GM18502 (cell line): Measurements from ENCODE around the gene FAM151A.

ENCODE experiments used
- ATAC-seq: cut with Tn5 transposase; IDR thresholded peaks from one replicate; pipeline ENCODE4 v1.9.1; 2021; ENCODE audit warnings: mild to moderate bottlenecking; ENCODE audit not compliant: unreplicated experiment, poor library complexity

Gene FAM151A

DNA sequence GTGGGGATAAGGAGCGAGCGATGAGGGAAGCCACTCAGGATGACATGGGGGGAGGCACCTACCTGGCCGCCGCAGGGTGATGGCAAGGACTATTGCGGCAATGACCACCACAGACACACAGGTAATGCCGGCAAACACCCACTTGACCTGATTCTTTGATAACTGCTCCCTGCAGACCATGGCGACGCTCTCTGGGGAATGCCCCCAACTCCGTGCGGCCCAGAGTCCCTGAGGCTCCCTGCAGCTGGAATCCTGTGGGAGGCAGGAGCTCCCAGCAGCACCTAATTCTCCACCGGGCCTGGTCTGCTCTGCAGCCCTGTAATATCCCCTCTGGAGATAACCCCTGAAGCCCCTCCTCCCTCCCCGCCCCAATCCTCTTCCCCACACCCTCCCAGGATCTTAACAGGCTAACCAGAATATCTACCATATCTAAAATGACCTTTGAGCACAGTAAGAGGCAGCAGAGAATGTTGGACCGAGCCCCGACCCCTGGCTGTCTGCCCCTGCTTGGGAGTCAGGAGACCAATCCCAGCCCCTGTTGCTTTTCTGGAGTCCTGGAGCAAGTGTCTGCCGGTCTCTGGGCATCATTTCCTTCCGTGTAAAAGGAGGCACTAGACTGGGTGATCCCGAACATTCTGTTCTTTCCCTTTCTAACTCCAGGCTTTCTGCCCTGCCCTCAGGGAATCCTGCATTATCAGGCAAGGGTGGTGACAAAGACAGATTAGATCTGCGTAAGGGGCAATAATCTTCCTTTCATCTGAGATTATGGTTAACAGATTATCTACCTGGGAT is at the start of gene FAM151A:
TSS of gene FAM151A (minus strand) at position 310 of the 792 bp plus-strand sequence. CDS start at position 180, 130 bp downstream.
- no peak for ATAC-seq

DNA sequence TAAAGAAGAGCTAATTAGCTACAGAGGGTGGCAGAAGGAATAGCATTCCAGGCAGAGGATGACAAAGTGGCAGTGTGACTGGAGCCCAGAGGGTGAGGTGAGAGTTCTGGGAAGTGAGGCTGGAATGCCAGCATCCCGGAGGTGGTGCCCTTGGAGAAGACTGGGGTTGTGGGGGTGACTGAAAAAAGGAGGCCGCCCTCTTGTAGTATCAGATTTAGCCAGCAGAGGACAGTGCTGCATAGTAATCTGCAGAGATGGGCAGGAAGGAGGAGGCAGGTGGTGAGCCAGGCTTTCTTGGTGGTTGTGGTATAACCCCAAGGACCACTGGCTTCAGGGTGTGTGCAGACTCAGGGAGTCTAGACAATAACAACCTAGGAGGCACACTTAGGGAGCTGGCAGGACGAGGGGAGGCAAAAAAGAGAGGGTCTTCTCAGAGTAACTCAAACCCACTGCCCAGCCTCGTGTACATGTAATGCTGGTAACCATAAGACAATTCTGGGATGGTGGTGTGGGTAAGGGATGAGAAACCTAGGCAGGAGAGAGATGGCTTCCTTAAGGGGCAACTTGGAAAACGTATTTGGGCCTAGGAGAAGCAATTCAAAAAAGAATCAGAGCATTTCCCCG is 48.8 kb upstream of the FAM151A start:
- no peak for ATAC-seq

DNA sequence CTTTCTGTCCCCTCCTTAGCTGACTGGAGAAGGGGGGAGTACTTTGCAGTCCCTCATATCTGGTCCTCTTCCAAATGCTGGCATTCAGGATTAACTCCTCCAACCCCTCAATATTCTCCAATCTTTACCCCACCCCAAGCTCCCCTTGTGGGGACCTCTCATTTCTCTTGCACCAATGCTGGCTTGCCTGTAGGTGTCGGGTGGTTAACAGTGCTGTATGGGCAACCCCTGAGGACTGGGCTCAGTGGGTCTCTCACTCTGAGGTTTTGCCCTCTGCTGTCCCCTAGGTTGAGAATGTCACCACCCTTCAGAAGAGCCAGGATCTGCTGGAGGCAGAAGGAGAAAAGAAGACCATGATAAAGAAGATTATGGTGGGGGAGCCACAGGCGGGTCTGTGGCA is 45.2 kb upstream of the FAM151A start:
- no peak for ATAC-seq

DNA sequence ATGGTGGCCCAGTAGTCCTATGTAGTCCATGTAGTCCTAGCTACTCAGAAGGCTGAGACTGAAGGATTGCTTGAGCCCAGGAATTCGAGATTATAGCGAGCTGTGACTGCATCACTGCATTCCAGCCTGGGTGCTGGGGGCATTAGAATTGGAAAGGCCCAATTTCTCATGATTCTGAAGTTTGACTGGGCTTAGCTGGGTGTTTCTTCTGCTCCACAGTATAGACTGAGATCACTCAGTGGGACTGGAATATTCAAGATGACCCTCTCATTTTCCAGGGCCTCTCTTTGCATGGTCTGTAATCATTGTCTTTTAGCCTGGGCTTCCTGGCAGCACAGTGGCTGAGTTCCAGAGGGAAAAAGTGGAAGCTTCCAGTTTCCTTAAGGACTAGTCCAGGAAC is 44.5 kb upstream of the FAM151A start:
- no peak for ATAC-seq

DNA sequence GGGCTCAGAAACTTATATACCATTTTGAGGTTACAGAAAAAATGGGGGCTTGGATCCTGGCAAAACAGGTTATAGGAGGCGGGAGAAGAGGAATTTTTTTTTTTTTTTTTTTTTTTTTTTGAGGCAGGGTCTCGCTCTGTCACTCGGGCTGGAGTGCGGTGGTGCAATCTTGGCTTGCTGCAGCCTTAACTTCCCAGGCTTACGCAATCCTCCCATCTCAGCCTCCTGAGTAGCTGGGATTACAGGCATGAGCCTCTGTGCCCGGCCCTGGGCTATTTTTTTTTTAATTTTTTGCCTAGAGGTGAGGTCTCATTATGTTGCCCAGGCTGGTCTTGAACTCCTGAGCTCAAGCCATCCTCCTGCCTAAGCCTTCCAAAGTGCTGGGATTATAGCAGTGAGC is 43.0 kb upstream of the FAM151A start:
- ATAC-seq, result no peak

DNA sequence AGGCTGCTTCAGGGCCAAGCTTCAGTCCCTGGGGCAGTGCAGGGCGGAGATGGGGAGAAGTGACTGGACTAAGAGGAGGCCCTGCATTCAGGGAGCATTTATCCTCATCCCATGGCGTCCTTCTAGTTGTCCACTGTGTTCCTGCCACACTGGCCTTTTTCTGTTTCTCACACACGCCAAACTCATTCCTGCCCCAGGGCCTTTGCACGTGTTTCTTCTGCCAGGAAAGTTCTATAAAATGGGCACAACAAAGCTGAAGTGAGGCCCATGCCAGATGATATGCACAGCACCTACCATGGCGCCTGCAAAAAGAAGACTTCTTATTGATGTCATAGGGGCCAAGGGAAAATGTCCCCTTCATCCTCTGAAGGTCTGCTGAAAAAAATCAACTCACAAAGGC is 42.5 kb upstream of the FAM151A start:
- no peak for ATAC-seq

DNA sequence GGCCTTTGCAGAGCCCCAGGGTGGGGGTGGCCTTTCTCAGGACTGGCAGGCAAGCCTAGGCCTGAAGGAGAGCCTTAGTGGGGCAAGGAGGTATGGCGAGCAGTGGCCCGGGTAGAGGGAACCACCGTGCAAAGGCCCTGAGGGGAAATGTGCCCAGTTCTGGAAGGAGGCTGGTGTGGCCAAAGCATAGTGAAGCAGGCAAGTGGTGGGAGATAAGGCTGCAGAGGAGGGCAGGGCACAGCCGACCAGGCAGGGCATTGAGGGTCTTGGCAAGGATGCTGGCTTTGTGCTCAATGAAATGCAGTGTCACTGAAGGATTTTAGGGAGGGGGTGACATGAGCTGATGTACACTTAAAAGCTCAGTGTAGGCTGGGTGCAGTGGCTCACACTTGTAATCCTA is 41.0 kb upstream of the FAM151A start:
- no peak for ATAC-seq

DNA sequence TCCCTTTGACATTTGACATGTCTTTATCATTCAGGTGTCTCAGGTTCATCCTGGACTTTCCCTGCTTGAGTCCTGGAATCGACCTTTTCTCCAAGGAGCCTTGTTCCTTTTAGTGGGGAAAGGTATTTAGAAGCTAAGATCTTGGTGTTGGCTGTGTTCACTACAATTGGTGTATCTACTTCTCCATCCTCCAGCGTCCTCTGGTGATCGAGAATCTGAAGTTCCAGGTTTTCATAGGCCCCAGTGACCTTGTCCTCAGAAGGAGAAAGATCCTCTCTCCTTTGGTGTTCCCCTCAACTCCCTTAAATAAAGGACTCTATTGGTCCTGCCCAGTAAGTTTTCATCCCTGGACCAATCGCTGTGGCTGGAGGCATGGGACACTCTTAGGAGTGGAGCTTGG is 40.4 kb upstream of the FAM151A start:
- no peak for ATAC-seq

DNA sequence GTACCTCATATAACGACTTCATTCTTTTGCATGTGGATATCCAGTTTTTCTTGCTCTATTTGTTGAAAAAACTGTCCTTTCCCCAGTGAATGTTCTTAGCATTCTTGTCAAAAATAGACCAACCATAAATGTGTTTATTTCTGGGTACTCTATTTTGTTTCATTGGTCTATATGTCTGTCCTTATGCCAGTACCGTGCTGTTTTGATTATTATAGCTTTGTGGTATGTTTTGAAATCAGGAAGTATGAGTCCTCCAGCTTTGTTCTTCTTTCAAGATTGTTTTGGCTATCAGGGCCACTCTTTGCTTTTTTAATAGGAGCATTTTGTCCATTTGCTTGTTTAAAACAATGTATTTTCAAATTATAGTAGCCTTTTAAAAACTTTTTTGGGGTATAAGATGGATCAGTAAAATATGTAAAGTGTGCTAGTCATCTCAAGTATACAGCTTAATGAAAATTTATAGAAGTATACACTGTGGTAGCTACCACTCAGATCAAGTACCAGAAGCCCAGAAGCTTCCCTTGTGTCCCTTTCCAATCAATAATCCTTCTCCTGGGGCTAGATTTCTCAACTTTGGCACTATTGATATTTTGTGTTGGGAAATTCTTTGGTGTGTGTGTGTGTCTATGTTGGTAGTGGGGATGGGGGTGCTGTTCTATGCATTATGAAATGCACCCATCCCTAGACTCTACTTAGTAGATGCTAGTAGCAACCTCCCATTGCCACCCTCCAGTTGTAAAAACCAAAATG is 35.0 kb upstream of the FAM151A start:
- no peak for ATAC-seq

DNA sequence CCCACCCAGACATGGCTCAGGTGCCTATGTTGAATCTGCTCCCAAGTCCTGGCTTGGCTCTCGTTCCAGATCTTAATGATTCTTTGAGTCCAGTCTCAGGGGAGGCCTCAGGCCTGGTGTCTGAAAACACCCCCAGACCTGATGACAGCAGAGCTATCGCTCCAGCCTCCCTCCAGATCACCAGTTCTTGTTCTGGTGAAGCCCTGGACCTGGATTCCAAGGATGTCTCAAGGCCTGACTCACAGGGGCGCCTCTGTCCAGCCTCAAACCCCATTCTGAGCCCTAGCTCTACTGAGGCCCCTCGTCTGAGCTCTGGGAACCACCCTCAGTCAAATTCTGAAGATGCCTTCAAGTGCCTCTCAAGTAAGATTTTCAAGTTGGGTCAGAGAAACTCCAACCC is 29.7 kb upstream of the FAM151A start:
- no peak for ATAC-seq

DNA sequence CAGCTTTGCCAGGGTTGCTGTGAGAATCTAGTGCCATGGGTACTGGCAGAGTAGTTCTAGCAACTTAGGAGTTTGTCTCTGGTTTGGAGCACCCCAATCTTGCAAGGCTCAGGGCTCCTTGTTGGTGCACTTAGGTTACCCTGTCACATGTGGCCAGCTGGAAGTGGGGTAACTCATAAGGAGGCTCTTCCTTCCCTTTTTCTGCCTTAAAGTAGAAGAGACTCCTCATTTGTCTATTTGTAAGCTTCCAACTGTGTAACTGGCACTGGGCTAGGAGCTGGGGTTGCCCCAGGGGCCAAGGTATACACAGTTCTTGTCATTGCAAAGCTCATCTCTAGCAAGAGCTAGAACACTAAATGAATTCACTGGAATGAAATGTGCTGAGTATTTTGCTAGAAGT is 28.8 kb upstream of the FAM151A start:
- ATAC-seq, result no peak

DNA sequence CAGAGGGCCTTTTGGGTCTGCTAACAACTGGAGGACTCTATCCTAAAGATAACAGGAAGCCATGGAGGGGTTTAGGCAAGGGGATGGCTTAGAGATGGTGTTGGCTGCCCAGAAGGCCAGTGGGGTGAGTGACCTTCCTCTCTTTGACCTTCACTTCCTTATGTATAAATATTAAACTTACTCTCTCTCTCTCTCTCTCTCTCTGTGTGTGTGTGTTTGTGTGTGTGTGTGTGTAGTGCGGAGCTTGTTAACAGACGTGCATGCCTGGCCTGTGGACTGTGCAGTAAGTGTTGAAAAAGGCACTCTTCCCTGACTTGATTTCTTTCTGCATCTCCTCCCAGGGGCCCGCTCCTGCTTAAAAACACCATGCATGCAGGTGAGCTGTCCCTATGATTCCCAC is 28.3 kb upstream of the FAM151A start:
- no peak for ATAC-seq

DNA sequence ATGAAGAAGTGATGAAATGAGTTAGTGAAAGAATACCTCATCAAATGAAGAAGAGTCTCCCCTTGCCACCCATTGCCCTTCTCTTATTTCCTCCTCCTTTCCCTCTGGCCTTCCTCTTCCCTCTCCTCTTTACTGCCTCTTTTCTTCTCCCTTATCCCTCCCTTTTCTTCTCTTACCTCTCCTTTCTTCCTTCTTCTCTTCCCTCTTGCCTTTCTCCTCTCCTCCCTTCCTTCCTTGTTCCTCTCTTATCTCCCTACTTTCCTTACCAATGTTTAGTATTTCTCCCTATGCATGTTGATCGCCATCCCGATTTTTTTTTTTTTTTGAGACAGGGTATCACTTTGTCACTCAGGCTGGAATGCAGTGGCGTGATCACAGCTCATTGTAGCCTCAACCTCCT is 27.1 kb upstream of the FAM151A start:
- no peak for ATAC-seq

DNA sequence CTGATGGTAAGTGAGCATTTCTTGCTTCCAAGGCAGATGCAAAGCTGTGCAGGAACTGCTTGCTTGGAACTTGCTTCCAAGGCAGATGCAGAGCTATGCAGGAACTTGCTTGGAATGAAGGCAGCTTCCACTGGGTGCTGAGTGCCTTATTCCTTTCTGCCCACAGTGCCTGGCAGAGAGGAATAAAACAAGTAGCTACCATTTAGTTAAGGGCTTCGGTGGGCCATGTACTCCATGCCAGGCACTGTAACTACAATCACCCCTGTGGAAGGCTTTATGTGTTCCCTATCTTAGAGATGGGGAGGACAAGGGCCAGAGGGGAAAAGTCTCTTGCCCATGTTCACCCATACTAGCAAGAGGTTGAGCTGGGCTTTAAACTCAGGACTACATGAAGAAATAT is 26.6 kb upstream of the FAM151A start:
- ATAC-seq, result no peak

DNA sequence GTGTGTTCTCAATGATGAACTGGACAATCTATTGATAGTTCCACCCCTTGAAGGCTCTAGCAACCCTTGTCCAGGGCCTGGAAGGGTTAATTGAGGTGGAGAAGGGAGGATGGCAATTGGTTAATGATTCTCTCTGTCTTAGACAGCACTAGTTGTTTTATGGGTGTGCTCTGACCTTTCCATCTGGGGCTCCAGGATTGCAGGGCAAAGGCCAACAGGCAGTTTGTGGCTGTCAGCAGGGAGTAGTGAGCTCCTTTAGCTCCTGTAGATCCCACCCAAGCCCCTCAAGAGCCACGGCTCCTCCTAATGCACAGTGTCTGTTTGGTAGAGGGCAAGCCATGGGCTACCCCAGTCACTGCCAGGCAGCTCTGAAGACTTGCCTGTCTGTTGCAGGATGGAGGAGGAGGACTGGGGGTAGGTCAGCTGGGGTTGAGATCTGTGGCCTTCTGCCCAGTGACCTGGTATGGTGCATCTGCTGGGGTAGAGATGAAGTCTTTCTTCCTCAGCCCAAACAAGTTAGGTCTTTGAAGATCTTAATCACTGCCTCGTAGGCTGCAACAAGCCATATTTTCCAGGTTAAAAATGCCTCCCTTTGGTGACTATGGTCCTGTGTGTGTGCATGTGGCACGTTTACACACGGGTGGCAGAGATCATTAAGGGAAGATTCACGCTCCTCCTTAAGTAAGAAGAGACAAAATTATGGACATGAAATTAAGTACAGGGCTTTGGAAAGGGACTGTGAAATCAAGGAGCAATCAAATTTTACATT is 26.0 kb upstream of the FAM151A start:
- ATAC-seq, result no peak

DNA sequence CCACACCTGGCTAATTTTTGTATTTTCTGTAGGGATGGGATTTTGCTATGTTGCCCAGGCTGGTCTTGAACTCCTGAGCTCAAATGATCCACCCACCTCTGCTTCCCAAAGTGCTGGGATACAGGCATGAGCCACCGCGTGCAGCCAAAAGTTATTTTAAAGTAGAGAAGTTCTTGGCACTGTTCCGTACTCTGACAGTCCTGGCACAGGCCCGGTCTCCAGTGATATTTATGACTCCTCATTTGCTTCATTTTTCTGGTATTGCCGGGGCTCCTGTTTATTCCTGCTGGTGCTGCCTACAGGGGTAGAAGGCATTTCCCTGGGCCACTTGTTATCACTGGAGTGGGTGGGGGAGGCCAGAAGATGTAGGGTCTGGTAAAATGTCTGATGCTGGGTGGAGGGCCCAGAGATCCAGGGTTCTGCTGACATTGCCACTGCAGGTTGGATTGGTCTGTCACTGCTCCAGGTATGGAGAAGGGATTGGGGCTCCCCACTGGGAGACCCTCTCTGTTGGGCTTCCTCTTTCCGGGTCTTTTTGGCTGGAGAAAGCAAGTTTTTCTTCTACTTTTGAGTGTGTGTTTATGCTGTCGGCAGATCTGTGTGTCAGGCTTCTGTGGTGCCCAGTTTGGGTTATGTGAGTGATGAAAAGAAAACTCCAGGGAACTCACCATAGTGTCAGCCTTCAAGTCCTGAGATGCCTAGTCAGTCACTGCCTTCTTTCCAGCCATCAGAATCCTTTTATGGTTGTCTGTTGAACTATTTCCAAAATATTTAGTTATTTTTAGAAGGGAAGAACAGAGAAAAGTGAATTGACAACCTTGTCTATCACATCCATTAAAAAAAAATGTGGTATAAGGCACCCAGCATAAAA is 22.7 kb upstream of the FAM151A start:
- no peak for ATAC-seq

DNA sequence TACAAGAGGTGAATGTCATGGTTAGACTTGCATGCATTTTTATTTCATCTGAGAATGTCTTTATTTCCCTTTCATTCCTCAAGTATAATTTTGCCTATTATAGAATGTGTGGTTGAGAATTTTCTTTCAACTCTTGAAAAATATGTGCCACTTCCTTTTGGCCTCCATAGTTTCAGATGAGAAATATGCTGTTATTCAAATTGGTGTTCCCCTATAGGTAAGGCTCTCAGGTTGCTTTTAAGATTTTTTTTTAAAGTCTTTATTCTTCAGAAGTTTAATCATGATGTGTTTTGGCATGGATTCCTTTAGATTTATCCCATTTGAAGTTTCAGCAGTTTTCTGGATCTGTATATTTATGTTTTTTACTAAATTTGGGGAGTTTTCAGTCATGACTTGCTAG is 20.4 kb upstream of the FAM151A start:
- ATAC-seq, result no peak

DNA sequence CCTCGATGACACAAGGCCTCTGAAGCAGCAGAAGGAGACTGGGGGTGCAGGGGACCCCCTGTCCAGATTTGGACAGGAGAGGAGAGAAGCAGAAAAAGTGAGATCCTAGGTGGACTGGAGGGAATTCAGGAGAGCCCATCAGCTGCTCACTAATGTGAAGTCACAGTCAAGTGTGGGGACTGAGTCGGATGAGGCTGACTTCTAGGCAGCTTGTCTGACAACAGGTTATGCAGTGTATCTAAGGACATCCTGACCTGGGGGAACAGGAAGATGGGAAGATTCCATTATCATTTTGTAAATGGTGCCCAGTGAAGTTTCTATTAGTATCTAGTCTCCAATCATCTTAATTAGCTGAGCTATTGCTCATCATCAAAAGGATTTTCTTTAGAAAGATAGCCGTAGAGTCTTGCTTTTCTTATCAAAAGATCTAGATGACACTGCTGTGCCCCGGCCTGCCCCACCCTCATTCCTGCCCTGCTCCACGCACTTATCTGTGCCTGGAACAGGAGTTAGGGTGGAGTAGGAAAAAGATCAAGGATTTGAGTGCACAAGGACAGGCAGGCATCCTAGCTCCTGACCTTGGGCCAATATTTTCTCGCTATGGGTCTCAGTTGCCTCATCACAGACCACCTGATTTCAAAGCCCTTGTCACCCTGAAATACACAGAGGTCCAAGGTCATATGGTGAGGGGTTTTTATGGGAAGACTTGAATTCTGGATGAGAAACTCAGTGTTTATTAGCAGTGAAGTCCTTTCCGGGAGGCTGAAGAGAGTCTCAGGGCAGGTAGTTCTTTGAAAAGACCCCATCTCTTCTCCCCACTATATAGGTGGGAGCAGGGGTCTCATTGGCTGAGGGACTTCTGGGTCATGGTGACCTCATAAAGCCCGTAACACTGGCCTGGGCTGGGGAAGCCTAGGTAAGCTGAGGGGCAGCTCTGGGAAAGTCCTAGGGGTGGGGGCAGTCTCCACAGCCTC is 17.8 kb upstream of the FAM151A start, which contains the start of gene MROH7:
TSS of gene MROH7 (plus strand) at position 924 of the 974 bp plus-strand sequence. CDS start 11,141 bp downstream, outside the sequence.
- no peak for ATAC-seq
